MCF 10A (cell line): ENCODE results near the gene SNAI3. TPM values are rescaled to one million over a fixed set of nuclear protein-coding genes. Genes with fewer than 3 reads are reported as not detected.

Experiments
- Bru-seq: library from RNA; stranded (reverse); fragments of 400-500 nt; gene quantifications from one replicate; lab custom pipeline; 2021; lab: Mats Ljungman, UMichigan
- BruChase-seq, 2 experiments: library from RNA; stranded (reverse); fragments of 400-500 nt; gene quantifications; one replicate each; lab custom pipeline; 2021; lab: Mats Ljungman, UMichigan
- BruUV-seq: library from RNA; stranded (reverse); fragments of 400-500 nt; replicated peaks from 2 replicates; lab custom pipeline; 2021; lab: Mats Ljungman, UMichigan
- CTCF ChIA-PET: fragments of 300-600 bp; sonication (Branson Sonifier 250); formaldehyde crosslinking; extraction: SDS; loops from one replicate; lab custom pipeline; 2021; ENCODE audit warnings: antibody characterized with exemption, inconsistent platforms; lab: Yijun Ruan, JAX
- POLR2A ChIA-PET: fragments of 300-600, 350-650 bp; sonication (Branson Sonifier 250); formaldehyde crosslinking; extraction: SDS; loops from one replicate; lab custom pipeline; 2020; ENCODE audit warnings: antibody characterized with exemption, inconsistent platforms; lab: Yijun Ruan, JAX
- DNase-seq: peaks from one replicate; pipeline ENCODE4 v3.0.0-alpha.2; 2018; ENCODE audit not compliant: unreplicated experiment
- H3K27ac Mint-ChIP-seq: one replicate; pipeline ENCODE4 v1.8.0; 2022; ENCODE audit warnings: mild to moderate bottlenecking, low read depth, mixed read lengths; ENCODE audit not compliant: unreplicated experiment
- H3K27me3 Mint-ChIP-seq: one replicate; pipeline ENCODE4 v1.8.0; 2022; ENCODE audit warnings: mixed read lengths; ENCODE audit not compliant: insufficient read depth, unreplicated experiment
- H3K36me3 Mint-ChIP-seq: one replicate; pipeline ENCODE4 v1.8.0; 2022; ENCODE audit warnings: mild to moderate bottlenecking, moderate library complexity, mixed read lengths; ENCODE audit not compliant: insufficient read depth, unreplicated experiment
- H3K4me1 Mint-ChIP-seq: one replicate; pipeline ENCODE4 v1.8.0; 2022; ENCODE audit warnings: mixed read lengths; ENCODE audit not compliant: insufficient read depth, unreplicated experiment
- H3K4me3 Mint-ChIP-seq: one replicate; pipeline ENCODE4 v1.8.0; 2022; ENCODE audit warnings: mild to moderate bottlenecking, moderate library complexity, mixed read lengths; ENCODE audit not compliant: unreplicated experiment
- H3K9me3 Mint-ChIP-seq: one replicate; pipeline ENCODE4 v1.8.0; 2022; ENCODE audit warnings: mixed read lengths; ENCODE audit not compliant: unreplicated experiment
- intact Hi-C: fragments of 100-400 bp; cut with micrococcal nuclease; formaldehyde crosslinking; loops from 2 replicates; pipeline ENCODE4 v1.14.1; 2022
- long read RNA-seq: library from polyadenylated mRNA; stranded (forward); transcript quantifications from one replicate; pipeline ENCODE4 v2.0.0, GENCODE V29; 2022
- total RNA-seq: library from RNA; stranded (reverse); gene quantifications from 2 replicates; pipeline ENCODE4 v1.2.3, GENCODE V29; 2022
- TF ChIP-seq, protein P1 (sequence below): fragments of 200-600 bp; IDR thresholded peaks from one replicate; pipeline ENCODE4 v1.8.0; 2022; ENCODE audit warnings: antibody characterized with exemption, mild to moderate bottlenecking; ENCODE audit not compliant: unreplicated experiment

SNAI3 gene
- not detected in 2 replicates for total RNA-seq
- Bru-seq, nascent RNA = not detected
- not detected for BruChase-seq, experiment 1, labeled RNA remaining after a 6-hour chase
- BruChase-seq, experiment 2, labeled RNA remaining after a 2-hour chase = not detected
- long read RNA-seq, partial matches to known transcripts = 0 of 6 reads
- long read RNA-seq, other reads (novel, unspliced or antisense) = 6 of 6 reads

- CTCF ChIA-PET = no interaction called here
- POLR2A ChIA-PET = interaction anchor here (0.5 to 1.9 kb wide), 8 partner anchors 14 to 790 kb away, joined by 3 to 10 read pairs (median 4); partner anchors contain the start of gene MVD
- no TSS peak for BruUV-seq
Measured at GRCh38 chr16:88686439-88687253, at the start of gene SNAI3. Gene SNAI3 (minus strand): TSS chr16:88686507. CDS start chr16:88686406, 101 bp downstream.

GRCh38 chr16:88736088-88736487 lies 49.8 kb upstream of the SNAI3 start:
- no peaks in the 10 kb centered on the region for H3K9me3 Mint-ChIP-seq
- BruUV-seq = no TSS peak
- H3K27me3 Mint-ChIP-seq = no peaks in the 10 kb centered on the region
- TF ChIP-seq, protein P1, sequence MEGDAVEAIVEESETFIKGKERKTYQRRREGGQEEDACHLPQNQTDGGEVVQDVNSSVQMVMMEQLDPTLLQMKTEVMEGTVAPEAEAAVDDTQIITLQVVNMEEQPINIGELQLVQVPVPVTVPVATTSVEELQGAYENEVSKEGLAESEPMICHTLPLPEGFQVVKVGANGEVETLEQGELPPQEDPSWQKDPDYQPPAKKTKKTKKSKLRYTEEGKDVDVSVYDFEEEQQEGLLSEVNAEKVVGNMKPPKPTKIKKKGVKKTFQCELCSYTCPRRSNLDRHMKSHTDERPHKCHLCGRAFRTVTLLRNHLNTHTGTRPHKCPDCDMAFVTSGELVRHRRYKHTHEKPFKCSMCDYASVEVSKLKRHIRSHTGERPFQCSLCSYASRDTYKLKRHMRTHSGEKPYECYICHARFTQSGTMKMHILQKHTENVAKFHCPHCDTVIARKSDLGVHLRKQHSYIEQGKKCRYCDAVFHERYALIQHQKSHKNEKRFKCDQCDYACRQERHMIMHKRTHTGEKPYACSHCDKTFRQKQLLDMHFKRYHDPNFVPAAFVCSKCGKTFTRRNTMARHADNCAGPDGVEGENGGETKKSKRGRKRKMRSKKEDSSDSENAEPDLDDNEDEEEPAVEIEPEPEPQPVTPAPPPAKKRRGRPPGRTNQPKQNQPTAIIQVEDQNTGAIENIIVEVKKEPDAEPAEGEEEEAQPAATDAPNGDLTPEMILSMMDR = no peak
- no peak overlapping the region for H3K27ac Mint-ChIP-seq
- intact Hi-C loops = no loop called here
- H3K4me3 Mint-ChIP-seq = no peak overlapping the region
- H3K36me3 Mint-ChIP-seq = peaks cover 30% of the 10 kb centered on the region
- CTCF ChIA-PET = interaction anchor here (0.6 to 5.7 kb wide), 14 partner anchors 13 to 431 kb away, joined by 3 to 61 read pairs (median 4); no protein-coding TSS in a partner anchor
- no peak for DNase-seq
- POLR2A ChIA-PET = no interaction called here
- H3K4me1 Mint-ChIP-seq = no peaks in the 10 kb centered on the region

More at GRCh38 chr16:88686439-88687253, at the start of gene SNAI3:
- Mint-ChIP-seq H3K27ac (no peak within 1 kb of the TSS), H3K4me1 (no peaks in the 10 kb centered on the region), H3K27me3 (peaks cover 36% of the 10 kb centered on the region), H3K4me3 (peak within 1 kb of the TSS; percentile 65), H3K9me3 (no peaks in the 10 kb centered on the region), H3K36me3 (no peaks in the 10 kb centered on the region)
- peak; percentile 78 for DNase-seq
- TF ChIP-seq, protein P1 = no peak
- intact Hi-C loops = no loop called here

DNA sequence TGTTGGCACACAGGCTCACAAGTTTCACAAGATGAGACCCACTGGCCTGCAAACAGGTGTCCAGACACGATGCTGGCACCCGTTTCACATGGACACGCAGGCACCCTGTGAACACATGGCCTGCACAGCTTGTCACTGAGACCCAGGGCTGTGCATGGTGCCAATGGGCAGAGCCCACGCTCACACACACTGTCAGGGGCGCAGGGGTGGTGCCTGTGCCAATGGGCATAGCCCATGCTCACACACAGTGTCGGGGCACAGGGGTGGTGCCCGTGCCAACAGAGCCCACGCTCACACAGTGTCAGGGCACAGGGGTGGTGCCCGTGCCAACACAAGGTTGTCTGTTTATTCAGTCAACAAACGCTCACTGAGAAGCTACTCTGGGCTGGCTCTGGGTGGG lies 49.3 kb upstream of the SNAI3 start:
- POLR2A ChIA-PET = no interaction called here
- TF ChIP-seq, protein P1 = no peak
- no TSS peak for BruUV-seq

DNA sequence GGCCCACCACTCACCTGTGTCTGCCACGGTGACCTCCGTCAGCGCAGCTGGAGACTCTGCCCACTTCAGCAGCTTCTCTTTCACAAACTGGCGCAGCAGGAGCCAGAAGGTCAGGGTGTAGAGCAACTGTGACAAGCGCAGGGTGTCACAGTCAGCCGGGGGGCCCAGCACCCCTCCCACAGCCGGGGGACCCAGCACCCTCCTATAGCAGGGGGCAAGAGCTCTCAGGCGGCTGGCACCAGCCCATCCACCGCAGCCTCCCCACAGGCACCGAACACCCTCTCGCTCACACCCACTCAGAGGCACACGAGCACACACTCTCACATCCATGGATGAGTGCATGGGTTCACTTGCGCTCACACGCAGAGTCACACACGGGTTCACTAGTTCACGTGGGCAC lies 48.8 kb upstream of the SNAI3 start:
- Mint-ChIP-seq H3K27ac (no peak overlapping the region), H3K36me3 (peaks cover 31% of the 10 kb centered on the region), H3K9me3 (no peaks in the 10 kb centered on the region), H3K4me1 (no peaks in the 10 kb centered on the region), H3K4me3 (no peak overlapping the region), H3K27me3 (no peaks in the 10 kb centered on the region)
- TF ChIP-seq, protein P1 = no peak
- intact Hi-C loops = no loop called here
- ChIA-PET CTCF (interaction anchor here (1.1 to 5.7 kb wide), 3 partner anchors 12 to 47 kb away, joined by 4 to 61 read pairs (median 32); no protein-coding TSS in a partner anchor), POLR2A (no interaction called here)
- BruUV-seq = no TSS peak
- DNase-seq = no peak

More for the DNA sequence above, 49.3 kb upstream of the SNAI3 start:
- intact Hi-C loops = no loop called here
- no peaks in the 10 kb centered on the region for H3K9me3 Mint-ChIP-seq
- no peak for DNase-seq
- H3K27me3 Mint-ChIP-seq = no peaks in the 10 kb centered on the region
- H3K4me3 Mint-ChIP-seq = no peak overlapping the region
- no peak overlapping the region for H3K27ac Mint-ChIP-seq
- peaks cover 30% of the 10 kb centered on the region for H3K36me3 Mint-ChIP-seq
- H3K4me1 Mint-ChIP-seq = no peaks in the 10 kb centered on the region
- CTCF ChIA-PET = interaction anchor here (0.6 to 5.7 kb wide), 6 partner anchors 13 to 123 kb away, joined by 3 to 61 read pairs (median 5); no protein-coding TSS in a partner anchor
